Mesothelial cell of epicardium (in vitro differentiated cells): Measurements from ENCODE around the gene CR2. TPM values are rescaled to one million over a fixed set of nuclear protein-coding genes. Genes with fewer than 3 reads are reported as not detected.
"Not testable (repeated sequence)": the region's sequence is repeated elsewhere in the genome, so short reads cannot be mapped to it uniquely, and the experiment has no call there.

Source experiments
- DNase-seq, 2 experiments: peaks; one replicate each; pipeline ENCODE4 v3.0.0; 2021; ENCODE audit warnings: low spot score in 2 of 2; ENCODE audit not compliant: unreplicated experiment in 2 of 2
- H3K27ac Mint-ChIP-seq: 2 replicates; pipeline ENCODE4 v1.8.0; 2021; ENCODE audit warnings: mixed read lengths
- H3K27me3 Mint-ChIP-seq: 2 replicates; pipeline ENCODE4 v1.8.0; 2021; ENCODE audit warnings: low read depth, mixed read lengths
- H3K36me3 Mint-ChIP-seq: 2 replicates; pipeline ENCODE4 v1.8.0; 2021; ENCODE audit warnings: mixed read lengths
- H3K4me1 Mint-ChIP-seq: 2 replicates; pipeline ENCODE4 v1.8.0; 2021; ENCODE audit warnings: mixed read lengths
- H3K4me3 Mint-ChIP-seq: 2 replicates; pipeline ENCODE4 v1.8.0; 2021; ENCODE audit warnings: mild to moderate bottlenecking, moderate library complexity, mixed read lengths
- H3K9me3 Mint-ChIP-seq: 2 replicates; pipeline ENCODE4 v1.8.0; 2021; ENCODE audit warnings: mixed read lengths
- total RNA-seq: library from RNA; stranded (reverse); gene quantifications from 3 replicates; pipeline ENCODE4 v1.2.1, GENCODE V29; 2021

The CR2 gene
- total RNA-seq, 1 donor from 2014 or later, result not detected

DNA sequence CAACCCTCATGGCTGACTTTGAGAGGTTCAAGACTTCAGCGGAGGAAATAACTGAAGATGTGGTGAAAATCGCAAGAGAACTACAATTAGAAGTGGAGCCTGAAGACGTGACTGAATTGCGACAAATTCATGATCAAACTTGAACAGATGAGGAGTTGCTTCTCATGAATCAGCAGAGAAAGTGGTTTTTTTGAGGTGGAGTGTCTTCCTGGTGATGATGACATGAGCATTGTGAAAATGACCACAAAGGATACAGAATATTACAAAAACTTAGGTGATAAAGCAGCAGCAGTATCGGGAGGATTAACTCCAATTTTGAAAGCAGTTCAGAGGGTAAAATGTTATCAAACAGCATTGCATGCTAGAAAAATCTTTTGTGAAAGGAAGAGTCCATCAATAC, 82.1 kb downstream of the CR2 start:
- not testable (repeated sequence) for H3K4me1 Mint-ChIP-seq, DNase-seq, H3K27me3 Mint-ChIP-seq, H3K36me3 Mint-ChIP-seq, H3K9me3 Mint-ChIP-seq, H3K27ac Mint-ChIP-seq, H3K4me3 Mint-ChIP-seq

Other genes starting within 250 kb of the CR2 start
- 35.1 to 37.9 TPM (median 35.3 TPM) in 3 replicates for gene CD55, start 132.7 kb upstream of the CR2 start, total RNA-seq
- gene CR1, start 41.8 kb downstream of the CR2 start, total RNA-seq, result 0.09 to 0.16 TPM (median 0.09 TPM) in 3 replicates
- gene CR1L, start 190.8 kb downstream of the CR2 start, total RNA-seq, result not detected in 3 replicates